Dendritic cell treated with granulocyte-macrophage colony-stimulating factor and Interleukin-4, amounts not matched to agents 40 ng/mL and 50 ng/mL, for 4 days (primary cell): ENCODE data around the gene TOP2A.
A peak's percentile ranks its signal among the peaks of the same experiment; 100 is the strongest.
"Not testable (repeated sequence)": the region's sequence is repeated elsewhere in the genome, so short reads cannot be mapped to it uniquely, and the experiment has no call there.

Experiments used
- H3K27ac Mint-ChIP-seq: one replicate; pipeline ENCODE4 v1.8.0; 2022; ENCODE audit warnings: mild to moderate bottlenecking, mixed read lengths
- H3K27me3 Mint-ChIP-seq: one replicate; pipeline ENCODE4 v1.8.0; 2022; ENCODE audit warnings: mild to moderate bottlenecking, mixed read lengths
- H3K36me3 Mint-ChIP-seq: one replicate; pipeline ENCODE4 v1.8.0; 2022; ENCODE audit warnings: low read depth, mixed read lengths
- H3K4me1 Mint-ChIP-seq: one replicate; pipeline ENCODE4 v1.8.0; 2022; ENCODE audit warnings: low read depth, mixed read lengths
- H3K4me3 Mint-ChIP-seq: one replicate; pipeline ENCODE4 v1.8.0; 2022; ENCODE audit warnings: mild to moderate bottlenecking, moderate library complexity, mixed read lengths
- H3K9me3 Mint-ChIP-seq: one replicate; pipeline ENCODE4 v1.8.0; 2022; ENCODE audit warnings: mixed read lengths
- intact Hi-C: fragments of 100-400 bp; cut with micrococcal nuclease; formaldehyde crosslinking; loops from one replicate; pipeline ENCODE4 v1.15.0; 2022

Gene TOP2A

GRCh38 chr17:40430272-40431230 is 12.9 kb upstream of the TOP2A start:
- Mint-ChIP-seq H3K27ac (no peak overlapping the region), H3K4me1 (no peaks in the 10 kb centered on the region), H3K4me3 (no peak overlapping the region), H3K36me3 (no peaks in the 10 kb centered on the region), H3K9me3 (no peaks in the 10 kb centered on the region), H3K27me3 (no peaks in the 10 kb centered on the region)
- intact Hi-C loops: no loop called here

GRCh38 chr17:40427002-40427491 is 9.4 kb upstream of the TOP2A start:
- intact Hi-C loops: no loop called here
- H3K27ac Mint-ChIP-seq: no peak overlapping the region

GRCh38 chr17:40425741-40426140 is 8.0 kb upstream of the TOP2A start:
- peaks cover 14% of the 10 kb centered on the region for H3K4me1 Mint-ChIP-seq
- H3K27ac Mint-ChIP-seq: no peak overlapping the region
- H3K4me3 Mint-ChIP-seq: no peak overlapping the region
- intact Hi-C loops: no loop called here
- no peaks in the 10 kb centered on the region for H3K36me3 Mint-ChIP-seq
- no peaks in the 10 kb centered on the region for H3K27me3 Mint-ChIP-seq
- no peaks in the 10 kb centered on the region for H3K9me3 Mint-ChIP-seq

More at GRCh38 chr17:40427002-40427491, 9.4 kb upstream of the TOP2A start:
- Mint-ChIP-seq H3K9me3 (no peaks in the 10 kb centered on the region), H3K4me3 (no peak overlapping the region), H3K36me3 (no peaks in the 10 kb centered on the region), H3K27me3 (no peaks in the 10 kb centered on the region), H3K4me1 (peaks cover 14% of the 10 kb centered on the region)

GRCh38 chr17:40422990-40423633 is 5.4 kb upstream of the TOP2A start:
- no peak overlapping the region for H3K27ac Mint-ChIP-seq
- H3K9me3 Mint-ChIP-seq: no peaks in the 10 kb centered on the region
- no peaks in the 10 kb centered on the region for H3K27me3 Mint-ChIP-seq
- intact Hi-C loops: no loop called here
- H3K36me3 Mint-ChIP-seq: no peaks in the 10 kb centered on the region
- peaks cover 23% of the 10 kb centered on the region for H3K4me1 Mint-ChIP-seq
- H3K4me3 Mint-ChIP-seq: no peak overlapping the region

- Mint-ChIP-seq H3K4me1 (peaks cover 30% of the 10 kb centered on the region), H3K4me3 (no peak overlapping the region), H3K27me3 (no peaks in the 10 kb centered on the region), H3K27ac (no peak overlapping the region), H3K36me3 (peaks cover 6% of the 10 kb centered on the region), H3K9me3 (no peaks in the 10 kb centered on the region)
- intact Hi-C loops: loop anchor here (5.0 kb wide), 1 partner anchor 217 kb away; no protein-coding TSS in a partner anchor
Measured at GRCh38 chr17:40419559-40420331, 2.0 kb upstream of the TOP2A start.

GRCh38 chr17:40418428-40418706 is 671 bp upstream of the TOP2A start:
- Mint-ChIP-seq H3K9me3 (no peaks in the 10 kb centered on the region), H3K4me1 (peaks cover 25% of the 10 kb centered on the region), H3K27me3 (no peaks in the 10 kb centered on the region), H3K36me3 (peaks cover 6% of the 10 kb centered on the region), H3K27ac (peak overlapping the region; percentile 73), H3K4me3 (peak overlapping the region; percentile 97)
- intact Hi-C loops: loop anchor here (5.0 kb wide), 1 partner anchor 216 kb away; no protein-coding TSS in a partner anchor

GRCh38 chr17:40417258-40417608 is 463 bp downstream of the TOP2A start:
- H3K4me3 Mint-ChIP-seq: peak overlapping the region; percentile 97
- H3K27me3 Mint-ChIP-seq: no peaks in the 10 kb centered on the region
- H3K9me3 Mint-ChIP-seq: no peaks in the 10 kb centered on the region
- peaks cover 16% of the 10 kb centered on the region for H3K4me1 Mint-ChIP-seq
- peaks cover 6% of the 10 kb centered on the region for H3K36me3 Mint-ChIP-seq
- intact Hi-C loops: loop anchor here (5.0 kb wide), 1 partner anchor 215 kb away; no protein-coding TSS in a partner anchor
- peak overlapping the region; percentile 73 for H3K27ac Mint-ChIP-seq

GRCh38 chr17:40416671-40417070 is 1.0 kb downstream of the TOP2A start:
- H3K27ac Mint-ChIP-seq: no peak overlapping the region
- peaks cover 16% of the 10 kb centered on the region for H3K4me1 Mint-ChIP-seq
- H3K27me3 Mint-ChIP-seq: no peaks in the 10 kb centered on the region
- H3K4me3 Mint-ChIP-seq: no peak overlapping the region
- peaks cover 6% of the 10 kb centered on the region for H3K36me3 Mint-ChIP-seq
- H3K9me3 Mint-ChIP-seq: no peaks in the 10 kb centered on the region
- intact Hi-C loops: loop anchor here (5.0 kb wide), 1 partner anchor 214 kb away; no protein-coding TSS in a partner anchor

GRCh38 chr17:40415390-40415789 is 2.3 kb downstream of the TOP2A start:
- Mint-ChIP-seq H3K4me3 (no peak overlapping the region), H3K36me3 (peaks cover 6% of the 10 kb centered on the region), H3K4me1 (peaks cover 16% of the 10 kb centered on the region), H3K27me3 (no peaks in the 10 kb centered on the region), H3K9me3 (no peaks in the 10 kb centered on the region), H3K27ac (no peak overlapping the region)
- intact Hi-C loops: loop anchor here (1.0 to 5.0 kb wide), 3 partner anchors 57 to 213 kb away; no protein-coding TSS in a partner anchor

GRCh38 chr17:40414312-40414711 is 3.4 kb downstream of the TOP2A start:
- H3K27me3 Mint-ChIP-seq, H3K4me1 Mint-ChIP-seq, H3K36me3 Mint-ChIP-seq, intact Hi-C loops, H3K9me3 Mint-ChIP-seq, H3K4me3 Mint-ChIP-seq, H3K27ac Mint-ChIP-seq: not testable (repeated sequence)

GRCh38 chr17:40412880-40413279 is 4.8 kb downstream of the TOP2A start:
- no peak overlapping the region for H3K27ac Mint-ChIP-seq
- intact Hi-C loops: no loop called here
- no peak overlapping the region for H3K4me3 Mint-ChIP-seq
- H3K36me3 Mint-ChIP-seq: peaks cover 6% of the 10 kb centered on the region
- H3K27me3 Mint-ChIP-seq: no peaks in the 10 kb centered on the region
- no peaks in the 10 kb centered on the region for H3K9me3 Mint-ChIP-seq
- peaks cover 7% of the 10 kb centered on the region for H3K4me1 Mint-ChIP-seq

GRCh38 chr17:40411821-40412220 is 5.9 kb downstream of the TOP2A start:
- intact Hi-C loops: no loop called here
- H3K27me3 Mint-ChIP-seq: no peaks in the 10 kb centered on the region
- no peak overlapping the region for H3K27ac Mint-ChIP-seq
- H3K4me3 Mint-ChIP-seq: no peak overlapping the region
- no peaks in the 10 kb centered on the region for H3K36me3 Mint-ChIP-seq
- no peaks in the 10 kb centered on the region for H3K4me1 Mint-ChIP-seq
- H3K9me3 Mint-ChIP-seq: no peaks in the 10 kb centered on the region

- intact Hi-C loops: no loop called here
- Mint-ChIP-seq H3K36me3 (no peaks in the 10 kb centered on the region), H3K9me3 (no peaks in the 10 kb centered on the region), H3K4me3 (no peak overlapping the region), H3K4me1 (no peaks in the 10 kb centered on the region), H3K27ac (no peak overlapping the region), H3K27me3 (no peaks in the 10 kb centered on the region)
Measured at GRCh38 chr17:40410082-40410481, 7.6 kb downstream of the TOP2A start.

GRCh38 chr17:40409540-40409939 is 8.2 kb downstream of the TOP2A start:
- H3K36me3 Mint-ChIP-seq, H3K27me3 Mint-ChIP-seq, H3K27ac Mint-ChIP-seq, H3K4me3 Mint-ChIP-seq, H3K9me3 Mint-ChIP-seq, intact Hi-C loops, H3K4me1 Mint-ChIP-seq: not testable (repeated sequence)
